Activated CD4-positive, alpha-beta memory T cell treated with anti-CD3 and anti-CD28 coated beads for 36 hours (primary cell): Measurements from ENCODE around the gene MZT1. TPM values are rescaled to one million over a fixed set of nuclear protein-coding genes. Genes with fewer than 3 reads are reported as not detected.
"Not testable (repeated sequence)": the region's sequence is repeated elsewhere in the genome, so short reads cannot be mapped to it uniquely, and the experiment has no call there.

Source experiments
- CTCF ChIA-PET: fragments of 350-600 bp; sonication (Branson Sonifier 250); formaldehyde crosslinking; loops from one replicate; lab custom pipeline; 2021; ENCODE audit warnings: antibody characterized with exemption, inconsistent platforms; lab: Charles Lee
- POLR2A ChIA-PET: fragments of 350-600 bp; sonication (Branson Sonifier 250); formaldehyde crosslinking; loops from one replicate; lab custom pipeline; 2021; ENCODE audit warnings: antibody characterized with exemption; lab: Charles Lee
- DNase-seq: peaks from one replicate; pipeline ENCODE4 v3.0.0-alpha.2; 2020
- H3K27ac Mint-ChIP-seq: one replicate; pipeline ENCODE4 v1.8.0; 2021; ENCODE audit warnings: mixed read lengths
- H3K27me3 Mint-ChIP-seq: one replicate; pipeline ENCODE4 v1.8.0; 2021; ENCODE audit warnings: mixed read lengths
- H3K36me3 Mint-ChIP-seq: one replicate; pipeline ENCODE4 v1.8.0; 2021; ENCODE audit warnings: mixed read lengths
- H3K4me1 Mint-ChIP-seq: one replicate; pipeline ENCODE4 v1.8.0; 2021; ENCODE audit warnings: low read depth, mixed read lengths
- H3K4me3 Mint-ChIP-seq: one replicate; pipeline ENCODE4 v1.8.0; 2021; ENCODE audit warnings: mild to moderate bottlenecking, mixed read lengths
- H3K9me3 Mint-ChIP-seq: one replicate; pipeline ENCODE4 v1.8.0; 2021; ENCODE audit warnings: mixed read lengths
- intact Hi-C: fragments of 100-400 bp; cut with micrococcal nuclease; formaldehyde crosslinking; loops from one replicate; pipeline ENCODE4 v1.15.1; 2023
- total RNA-seq, 2 experiments: library from RNA; stranded (reverse); gene quantifications; one replicate each; pipeline ENCODE4 v1.2.3, GENCODE V29; 2021

Gene MZT1
- total RNA-seq, 2 experiments from 2014 or later: 27.6 to 28.6 TPM

DNA sequence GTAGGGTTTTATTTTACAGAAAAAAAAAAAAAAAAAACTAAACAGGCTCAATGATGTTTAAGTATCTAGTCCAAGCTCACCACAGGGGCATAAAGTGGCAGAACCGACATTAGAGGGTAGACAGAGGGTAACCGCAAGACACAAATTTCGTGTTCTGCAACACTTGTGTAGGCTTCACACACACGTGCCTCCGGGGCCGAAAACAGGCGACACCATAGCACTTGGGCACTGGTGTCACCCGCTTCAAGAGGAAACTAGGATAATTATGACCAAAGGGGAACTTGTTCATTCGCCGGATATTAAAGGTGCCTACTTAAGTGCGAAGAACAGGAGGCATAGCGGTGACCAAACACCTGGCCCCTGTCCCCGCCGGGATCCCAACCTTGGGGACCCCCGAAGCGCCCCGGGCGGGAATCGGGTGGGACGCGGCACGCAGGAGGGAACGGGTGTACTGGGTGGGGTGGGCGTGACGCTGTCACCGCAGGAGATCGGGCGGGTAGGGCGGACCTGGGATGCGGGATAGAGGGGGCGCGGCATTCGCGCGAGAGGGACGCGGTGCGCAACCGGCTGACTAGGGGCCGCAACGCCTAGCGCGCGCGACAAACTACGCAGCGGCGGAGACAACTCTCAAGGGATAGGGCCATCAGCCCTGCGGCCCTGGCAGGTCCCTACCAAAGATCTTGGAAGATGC, 558 bp downstream of the MZT1 start:
- ChIA-PET CTCF (no interaction called here), POLR2A (no interaction called here)
- DNase-seq: peak; percentile 68
- intact Hi-C loops: loop anchor here (1.0 to 10.0 kb wide), 5 partner anchors 54 to 1410 kb away; partner anchors contain the start of genes DIS3 and KLF5
- peaks cover 2% of the 10 kb centered on the region for H3K27me3 Mint-ChIP-seq
- H3K9me3 Mint-ChIP-seq: no peaks in the 10 kb centered on the region
- H3K36me3 Mint-ChIP-seq: peaks cover 24% of the 10 kb centered on the region
- H3K4me3 Mint-ChIP-seq: peak overlapping the region; percentile 93
- H3K4me1 Mint-ChIP-seq: peaks cover 41% of the 10 kb centered on the region
- peak overlapping the region; percentile 72 for H3K27ac Mint-ChIP-seq

DNA sequence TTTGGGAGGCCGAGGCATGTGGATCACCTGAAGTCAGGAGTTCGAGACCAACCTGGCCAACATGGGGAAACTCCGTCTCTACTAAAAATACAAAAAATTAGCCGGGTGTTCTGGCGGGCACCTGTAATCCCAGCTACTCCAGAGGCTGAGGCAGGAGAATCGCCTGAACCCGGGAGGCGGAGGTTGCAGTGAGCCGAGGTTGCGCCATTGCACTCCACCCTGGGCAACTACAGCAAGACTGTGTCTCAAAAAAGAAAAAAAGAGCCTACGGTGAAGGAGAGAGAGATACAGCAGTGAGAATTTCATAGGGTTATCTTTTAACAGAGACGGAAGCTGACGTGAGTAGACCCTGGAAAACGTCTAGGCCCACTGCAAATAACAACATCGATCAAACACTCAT, 1.2 kb downstream of the MZT1 start:
- H3K27me3 Mint-ChIP-seq, POLR2A ChIA-PET, CTCF ChIA-PET, H3K27ac Mint-ChIP-seq, H3K9me3 Mint-ChIP-seq, DNase-seq: not testable (repeated sequence)
- peaks cover 19% of the 10 kb centered on the region for H3K36me3 Mint-ChIP-seq
- peaks cover 38% of the 10 kb centered on the region for H3K4me1 Mint-ChIP-seq
- peak overlapping the region; percentile 93 for H3K4me3 Mint-ChIP-seq
- intact Hi-C loops: loop anchor here (5.0 to 10.0 kb wide), 4 partner anchors 329 to 1411 kb away; partner anchors contain the start of gene KLF5

DNA sequence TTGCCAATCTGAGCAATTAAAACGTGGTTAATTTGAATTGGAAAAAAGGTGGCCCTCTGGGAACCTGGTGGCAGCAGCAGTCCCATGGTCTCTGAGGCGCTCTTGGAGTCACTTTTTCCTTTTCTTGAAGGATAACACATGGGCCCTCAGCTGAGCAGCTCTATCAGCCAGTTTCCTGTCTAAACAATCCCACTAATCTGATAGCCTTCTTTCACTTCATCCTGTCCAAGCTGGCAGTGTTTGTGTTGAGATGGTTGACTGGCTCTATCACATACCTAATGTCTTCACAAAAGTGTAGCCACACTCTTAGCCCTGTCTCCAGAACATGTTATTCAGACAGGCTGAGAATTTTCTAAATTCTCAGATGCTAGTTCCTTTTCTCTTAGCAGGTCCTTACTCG, 10.7 kb downstream of the MZT1 start:
- CTCF ChIA-PET: no interaction called here
- peaks cover 4% of the 10 kb centered on the region for H3K4me1 Mint-ChIP-seq
- POLR2A ChIA-PET: no interaction called here

DNA sequence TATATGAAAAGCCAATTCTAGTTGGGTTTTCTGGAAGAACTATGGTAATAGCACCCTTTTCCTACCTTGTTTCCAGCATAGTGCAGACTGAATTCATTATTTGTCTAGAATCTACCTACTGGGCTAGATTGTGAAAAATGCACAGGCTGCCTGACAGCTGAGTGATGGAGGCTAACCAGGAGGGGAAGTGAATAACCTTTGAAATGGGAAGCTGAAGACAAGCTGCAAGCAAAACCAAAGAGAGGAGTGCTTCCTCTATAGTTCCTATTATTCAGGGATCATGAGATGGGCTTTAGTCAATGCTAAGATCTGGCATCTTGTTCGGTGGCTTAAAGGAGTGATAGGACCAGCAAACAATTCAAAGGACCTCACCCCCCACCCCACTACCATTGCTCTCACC, 26.9 kb downstream of the MZT1 start:
- no peak for DNase-seq
- Mint-ChIP-seq H3K9me3 (peaks cover 6% of the 10 kb centered on the region), H3K27me3 (no peaks in the 10 kb centered on the region), H3K4me1 (no peaks in the 10 kb centered on the region), H3K27ac (no peak overlapping the region), H3K4me3 (no peak overlapping the region), H3K36me3 (peaks cover 1% of the 10 kb centered on the region)
- ChIA-PET POLR2A (no interaction called here), CTCF (no interaction called here)
- intact Hi-C loops: no loop called here

More for the DNA sequence above, 10.7 kb downstream of the MZT1 start:
- no peak for DNase-seq
- H3K27me3 Mint-ChIP-seq: no peaks in the 10 kb centered on the region
- intact Hi-C loops: no loop called here
- H3K27ac Mint-ChIP-seq: no peak overlapping the region
- peaks cover 68% of the 10 kb centered on the region for H3K36me3 Mint-ChIP-seq
- H3K4me3 Mint-ChIP-seq: no peak overlapping the region
- H3K9me3 Mint-ChIP-seq: peaks cover 11% of the 10 kb centered on the region

DNA sequence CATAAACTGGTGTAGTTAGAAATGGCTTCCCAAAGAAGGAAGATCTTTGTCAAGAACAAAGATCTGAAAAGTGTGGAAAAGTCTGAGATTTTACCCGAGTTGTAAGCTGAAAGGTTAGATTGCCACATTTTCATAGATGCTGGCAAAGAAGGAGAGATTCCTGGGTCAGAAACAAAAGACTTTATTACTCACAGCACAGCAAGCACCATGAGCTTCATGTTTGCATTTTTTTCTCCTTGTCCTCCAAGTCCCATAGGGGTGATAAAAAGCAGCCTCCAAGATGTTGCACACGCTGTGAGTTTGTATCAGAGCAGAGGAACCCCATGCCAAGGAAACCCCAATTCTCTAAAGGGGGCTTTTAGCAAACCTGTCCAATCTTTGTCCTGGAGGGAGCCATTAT, 29.3 kb downstream of the MZT1 start:
- H3K4me3 Mint-ChIP-seq: no peak overlapping the region
- H3K36me3 Mint-ChIP-seq: no peaks in the 10 kb centered on the region
- no peak for DNase-seq
- H3K27ac Mint-ChIP-seq: no peak overlapping the region
- POLR2A ChIA-PET: no interaction called here
- peaks cover 10% of the 10 kb centered on the region for H3K27me3 Mint-ChIP-seq
- CTCF ChIA-PET: interaction anchor here (0.7 to 1.3 kb wide), 2 partner anchors 54 to 1280 kb away, joined by 3 to 5 read pairs; no protein-coding TSS in a partner anchor
- intact Hi-C loops: no loop called here
- no peaks in the 10 kb centered on the region for H3K4me1 Mint-ChIP-seq
- H3K9me3 Mint-ChIP-seq: no peaks in the 10 kb centered on the region

DNA sequence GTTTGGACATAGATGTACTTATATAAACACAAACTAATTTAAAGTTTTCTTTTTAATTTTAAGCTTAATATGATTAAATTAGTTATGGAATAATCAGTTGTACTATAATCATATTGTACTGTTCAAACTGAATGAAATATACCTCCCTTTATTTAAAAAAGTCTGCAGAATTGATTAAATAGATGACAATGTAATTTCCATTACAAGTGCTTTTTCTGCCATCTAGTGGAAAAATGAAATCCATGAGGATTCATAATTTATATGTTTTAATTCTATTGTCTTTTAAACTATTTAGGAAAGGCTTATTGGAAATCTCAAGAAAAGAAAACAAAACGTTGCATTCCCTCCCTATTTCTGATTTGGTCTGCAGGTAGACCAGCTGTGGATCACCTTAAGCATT, 30.9 kb downstream of the MZT1 start:
- no peak overlapping the region for H3K27ac Mint-ChIP-seq
- DNase-seq: no peak
- ChIA-PET CTCF (interaction anchor here (0.8 to 1.7 kb wide), 2 partner anchors 9 to 13 kb away, joined by 3 to 5 read pairs; no protein-coding TSS in a partner anchor), POLR2A (no interaction called here)
- no peak overlapping the region for H3K4me3 Mint-ChIP-seq
- peaks cover 13% of the 10 kb centered on the region for H3K27me3 Mint-ChIP-seq
- intact Hi-C loops: no loop called here
- no peaks in the 10 kb centered on the region for H3K9me3 Mint-ChIP-seq
- no peaks in the 10 kb centered on the region for H3K4me1 Mint-ChIP-seq
- H3K36me3 Mint-ChIP-seq: no peaks in the 10 kb centered on the region

DNA sequence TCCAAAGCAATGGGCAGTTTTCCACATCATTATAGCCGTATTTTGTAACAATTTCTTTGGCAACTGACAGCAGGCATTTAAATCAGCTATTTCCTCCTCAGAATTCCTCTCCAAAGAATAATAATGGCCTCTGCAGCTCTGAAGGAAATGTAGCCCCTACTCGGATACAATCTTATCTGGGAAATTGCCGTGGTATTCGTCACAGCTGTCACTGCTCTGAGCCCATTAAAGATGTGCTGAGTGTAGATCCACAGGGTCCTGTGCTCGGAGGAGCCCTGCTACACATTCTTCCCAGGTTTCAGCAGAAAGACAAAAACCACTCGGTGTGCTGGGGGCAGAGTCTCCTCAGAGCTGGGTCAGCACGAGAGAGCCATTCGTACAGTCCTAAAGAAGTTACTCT, 33.1 kb downstream of the MZT1 start:
- no peak overlapping the region for H3K4me3 Mint-ChIP-seq
- H3K4me1 Mint-ChIP-seq: no peaks in the 10 kb centered on the region
- CTCF ChIA-PET: no interaction called here
- intact Hi-C loops: no loop called here
- H3K36me3 Mint-ChIP-seq: peaks cover 1% of the 10 kb centered on the region
- no peak overlapping the region for H3K27ac Mint-ChIP-seq
- DNase-seq: no peak
- POLR2A ChIA-PET: no interaction called here
- H3K9me3 Mint-ChIP-seq: no peaks in the 10 kb centered on the region
- H3K27me3 Mint-ChIP-seq: peaks cover 20% of the 10 kb centered on the region

DNA sequence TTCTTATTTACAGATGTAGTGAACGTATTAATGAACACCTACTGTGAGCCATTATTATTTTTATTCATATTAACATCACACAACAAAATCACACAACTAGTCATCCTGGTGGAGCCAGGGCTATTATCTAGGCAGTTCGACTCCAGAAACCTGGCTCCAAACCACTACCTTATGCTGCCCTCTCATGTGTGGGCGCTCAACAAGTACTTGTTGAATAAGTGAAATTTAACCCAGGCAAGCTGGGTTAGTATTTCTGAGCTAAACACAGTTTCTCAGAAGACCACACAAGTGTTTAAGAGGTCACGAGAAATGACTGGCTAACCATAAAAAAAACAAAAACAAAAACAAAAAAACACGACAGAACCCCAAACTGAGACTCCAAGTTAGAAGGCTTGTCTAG, 33.6 kb downstream of the MZT1 start:
- intact Hi-C loops: no loop called here
- H3K27ac Mint-ChIP-seq: no peak overlapping the region
- peaks cover 1% of the 10 kb centered on the region for H3K36me3 Mint-ChIP-seq
- DNase-seq: no peak
- no peaks in the 10 kb centered on the region for H3K9me3 Mint-ChIP-seq
- H3K4me3 Mint-ChIP-seq: no peak overlapping the region
- ChIA-PET POLR2A (no interaction called here), CTCF (no interaction called here)
- H3K4me1 Mint-ChIP-seq: no peaks in the 10 kb centered on the region
- peaks cover 20% of the 10 kb centered on the region for H3K27me3 Mint-ChIP-seq

DNA sequence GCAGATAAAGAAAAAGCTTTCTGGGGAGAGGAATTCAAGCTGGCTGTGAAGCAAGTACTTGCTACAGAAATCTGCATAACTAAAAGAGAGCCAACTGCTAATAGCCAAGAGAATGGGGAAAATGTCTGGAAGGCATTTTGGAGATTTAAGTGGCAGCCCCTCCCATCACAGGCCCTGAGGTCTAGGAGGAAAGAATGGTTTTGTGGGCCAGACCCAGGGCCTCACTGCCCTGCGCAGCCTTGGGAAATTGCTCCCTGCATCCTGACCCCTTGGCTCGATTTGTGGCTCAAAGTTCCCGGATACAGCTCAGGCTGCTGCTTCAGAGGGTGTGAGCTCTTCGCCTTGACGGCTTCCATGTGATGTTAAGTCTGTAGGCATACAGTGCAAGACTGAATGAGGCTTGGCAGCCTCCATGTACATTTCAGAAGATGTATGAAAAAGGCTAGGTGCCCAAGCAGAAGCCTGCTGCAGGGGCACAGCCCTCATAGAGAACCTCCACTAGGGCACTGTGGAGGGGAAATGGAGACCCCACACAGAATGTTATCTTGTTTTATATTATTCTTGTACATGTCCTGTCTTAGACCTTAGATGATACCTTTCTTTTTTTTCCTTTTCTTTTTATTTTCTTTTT, 34.4 kb downstream of the MZT1 start:
- no peaks in the 10 kb centered on the region for H3K9me3 Mint-ChIP-seq
- no peak overlapping the region for H3K27ac Mint-ChIP-seq
- ChIA-PET POLR2A (no interaction called here), CTCF (no interaction called here)
- no peaks in the 10 kb centered on the region for H3K4me1 Mint-ChIP-seq
- DNase-seq: no peak
- H3K4me3 Mint-ChIP-seq: no peak overlapping the region
- peaks cover 1% of the 10 kb centered on the region for H3K36me3 Mint-ChIP-seq
- intact Hi-C loops: no loop called here
- H3K27me3 Mint-ChIP-seq: peaks cover 20% of the 10 kb centered on the region

DNA sequence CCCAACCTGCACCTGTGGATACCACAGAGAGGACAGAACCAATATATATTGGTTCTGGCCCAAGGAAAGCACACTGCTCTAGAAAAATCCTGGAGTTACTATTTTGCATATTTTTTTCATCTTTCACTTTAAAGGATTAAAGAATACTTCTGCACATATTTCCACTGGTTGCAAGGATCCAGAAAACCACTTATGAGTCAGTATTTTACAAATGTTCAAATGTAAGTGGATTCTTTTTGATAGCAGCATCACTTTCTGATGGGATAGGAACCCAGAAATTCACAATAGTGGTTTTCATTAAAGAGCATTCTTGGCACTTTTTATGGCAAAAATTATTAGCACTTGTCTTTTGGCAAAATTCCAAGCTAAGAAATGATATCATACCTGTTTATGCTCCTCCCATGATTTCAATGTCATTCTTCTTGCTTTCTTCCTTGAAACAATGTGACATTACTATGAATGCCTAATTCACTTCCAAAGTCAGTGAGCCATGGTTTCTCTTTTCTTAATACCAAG, 38.2 kb downstream of the MZT1 start:
- Mint-ChIP-seq H3K27me3 (peaks cover 14% of the 10 kb centered on the region), H3K4me1 (no peaks in the 10 kb centered on the region), H3K9me3 (no peaks in the 10 kb centered on the region), H3K27ac (no peak overlapping the region), H3K36me3 (peaks cover 1% of the 10 kb centered on the region), H3K4me3 (no peak overlapping the region)
- DNase-seq: no peak
- intact Hi-C loops: no loop called here
- ChIA-PET POLR2A (no interaction called here), CTCF (no interaction called here)

DNA sequence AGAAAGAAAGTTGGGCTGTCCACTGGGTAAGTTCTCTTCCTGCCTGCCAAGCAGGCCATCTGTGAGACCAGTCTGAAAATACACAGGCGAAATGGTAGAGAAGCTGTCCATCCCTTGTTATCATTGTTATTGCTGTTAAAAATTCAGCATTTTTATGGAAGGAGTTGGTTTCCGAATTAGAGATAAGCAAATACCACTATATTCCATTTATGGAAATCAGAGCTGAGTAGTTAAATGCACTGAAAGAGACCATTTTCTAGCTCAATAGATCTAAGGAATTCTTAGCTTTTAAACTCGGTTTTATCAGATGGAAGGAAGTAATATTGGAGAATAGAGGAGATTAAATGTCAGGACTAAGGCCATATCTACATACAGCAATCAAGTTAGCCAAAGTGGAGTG, 40.7 kb downstream of the MZT1 start:
- Mint-ChIP-seq H3K4me1 (no peaks in the 10 kb centered on the region), H3K27me3 (peaks cover 9% of the 10 kb centered on the region), H3K36me3 (peaks cover 1% of the 10 kb centered on the region), H3K27ac (no peak overlapping the region), H3K9me3 (no peaks in the 10 kb centered on the region), H3K4me3 (no peak overlapping the region)
- intact Hi-C loops: no loop called here
- no peak for DNase-seq
- ChIA-PET POLR2A (no interaction called here), CTCF (no interaction called here)

DNA sequence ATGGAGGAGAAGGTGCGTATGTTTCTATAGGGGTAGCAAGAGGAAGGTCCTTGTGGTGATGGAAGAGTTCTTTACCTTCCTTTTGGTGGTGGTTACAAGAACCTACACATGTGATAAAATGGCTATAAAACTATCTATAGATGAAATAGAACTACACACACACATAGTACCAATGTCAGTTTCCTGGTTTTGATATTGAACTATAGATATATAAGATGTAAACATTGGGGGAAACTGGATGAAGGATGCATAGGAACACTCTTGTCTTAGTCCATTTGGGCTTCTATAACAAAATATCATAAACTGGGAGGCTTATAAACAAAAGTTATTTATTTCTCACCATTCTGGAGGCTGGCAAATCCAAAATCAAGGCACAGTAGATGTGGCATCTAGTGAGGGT, 47.1 kb downstream of the MZT1 start:
- Mint-ChIP-seq H3K36me3 (no peaks in the 10 kb centered on the region), H3K4me3 (no peak overlapping the region), H3K27ac (no peak overlapping the region), H3K4me1 (no peaks in the 10 kb centered on the region), H3K9me3 (no peaks in the 10 kb centered on the region), H3K27me3 (peaks cover 4% of the 10 kb centered on the region)
- POLR2A ChIA-PET: no interaction called here
- DNase-seq: no peak
- CTCF ChIA-PET: no interaction called here
- intact Hi-C loops: no loop called here
